ENCODE results near the gene CFL1.

DNA sequence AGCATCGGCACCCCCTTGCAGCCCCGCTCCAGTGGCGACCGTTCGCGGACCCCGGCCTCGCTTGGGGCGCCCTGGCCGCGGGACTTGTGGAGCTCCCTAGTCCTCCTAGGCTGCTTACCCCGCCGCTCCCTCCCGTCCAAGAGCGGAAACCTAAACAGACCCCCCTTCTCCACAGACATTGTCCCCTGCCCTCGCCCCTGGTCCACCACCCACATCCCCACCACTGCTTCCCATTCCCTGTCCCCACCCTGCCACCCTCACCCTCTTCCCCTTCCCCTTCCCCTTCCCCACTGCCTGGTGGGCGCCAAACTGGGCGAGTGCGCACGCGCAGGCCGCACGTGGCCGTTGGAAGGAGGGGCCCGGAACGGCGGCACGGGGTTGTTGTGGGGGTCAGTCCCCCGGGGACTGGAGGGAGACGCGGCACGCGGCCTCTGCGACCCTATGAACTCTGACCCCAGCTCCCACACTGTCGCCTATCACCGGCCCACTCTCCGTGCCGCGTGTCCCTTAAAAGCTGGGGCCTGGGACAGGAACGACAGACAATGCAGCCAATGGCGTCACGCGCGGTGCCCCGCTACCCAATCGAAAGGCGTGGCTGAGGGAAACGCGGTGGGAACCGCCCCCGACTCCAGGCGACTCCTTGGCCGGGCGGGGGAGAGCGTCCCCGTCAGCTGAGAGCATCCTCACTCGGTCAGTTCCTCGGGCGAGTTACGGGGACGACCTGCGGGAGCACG, 24.5 kb downstream of the CFL1 start, which contains the start of gene SNX32:
- TF ChIP-seq SIN3A (IDR thresholded peaks at IDR 0.05; ENCODE audit: borderline replicate concordance, insufficient read depth, low read length) (no peak), POLR2AphosphoS5 (IDR thresholded peaks at IDR 0.05; ENCODE audit: low read depth, low read length) (no peak), TAF1 (IDR thresholded peaks at IDR 0.05; ENCODE audit: borderline replicate concordance, insufficient read depth, low read length) (no peak), FOXP2 (optimal IDR thresholded peaks at IDR 0.05; ENCODE audit: borderline replicate concordance, extremely low read depth, extremely low read length, insufficient read depth) (no peak)
- TF ChIP-seq, protein P1, sequence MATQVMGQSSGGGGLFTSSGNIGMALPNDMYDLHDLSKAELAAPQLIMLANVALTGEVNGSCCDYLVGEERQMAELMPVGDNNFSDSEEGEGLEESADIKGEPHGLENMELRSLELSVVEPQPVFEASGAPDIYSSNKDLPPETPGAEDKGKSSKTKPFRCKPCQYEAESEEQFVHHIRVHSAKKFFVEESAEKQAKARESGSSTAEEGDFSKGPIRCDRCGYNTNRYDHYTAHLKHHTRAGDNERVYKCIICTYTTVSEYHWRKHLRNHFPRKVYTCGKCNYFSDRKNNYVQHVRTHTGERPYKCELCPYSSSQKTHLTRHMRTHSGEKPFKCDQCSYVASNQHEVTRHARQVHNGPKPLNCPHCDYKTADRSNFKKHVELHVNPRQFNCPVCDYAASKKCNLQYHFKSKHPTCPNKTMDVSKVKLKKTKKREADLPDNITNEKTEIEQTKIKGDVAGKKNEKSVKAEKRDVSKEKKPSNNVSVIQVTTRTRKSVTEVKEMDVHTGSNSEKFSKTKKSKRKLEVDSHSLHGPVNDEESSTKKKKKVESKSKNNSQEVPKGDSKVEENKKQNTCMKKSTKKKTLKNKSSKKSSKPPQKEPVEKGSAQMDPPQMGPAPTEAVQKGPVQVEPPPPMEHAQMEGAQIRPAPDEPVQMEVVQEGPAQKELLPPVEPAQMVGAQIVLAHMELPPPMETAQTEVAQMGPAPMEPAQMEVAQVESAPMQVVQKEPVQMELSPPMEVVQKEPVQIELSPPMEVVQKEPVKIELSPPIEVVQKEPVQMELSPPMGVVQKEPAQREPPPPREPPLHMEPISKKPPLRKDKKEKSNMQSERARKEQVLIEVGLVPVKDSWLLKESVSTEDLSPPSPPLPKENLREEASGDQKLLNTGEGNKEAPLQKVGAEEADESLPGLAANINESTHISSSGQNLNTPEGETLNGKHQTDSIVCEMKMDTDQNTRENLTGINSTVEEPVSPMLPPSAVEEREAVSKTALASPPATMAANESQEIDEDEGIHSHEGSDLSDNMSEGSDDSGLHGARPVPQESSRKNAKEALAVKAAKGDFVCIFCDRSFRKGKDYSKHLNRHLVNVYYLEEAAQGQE (IDR thresholded peaks at IDR 0.05; ENCODE audit: insufficient read depth in 1 of 2, low read depth in 2 of 2, low read length in 2 of 2) = no peak

Measured in PFSK-1 (cell line).